Peyer's patch (tissue), 4 donors: ENCODE results near the gene KMT2E.

Experiments used
- POLR2A ChIP-seq, 2 donors: fragments of 450-650 bp; IDR thresholded peaks; one replicate each; pipeline ENCODE4 v1.5.1; 2017; ENCODE audit warnings: antibody characterized with exemption in 2 of 2, mild to moderate bottlenecking in 2 of 2, moderate library complexity in 2 of 2
- TF ChIP-seq, protein P1 (sequence below), 6 experiments: fragments of 450-650 bp in 4 of 6; fragments of 200-600 bp in 2 of 6; sonication (generic) in 1 of 6; IDR thresholded peaks; one replicate each; pipeline ENCODE4 v1.5.1; 2017 to 2019; ENCODE audit warnings: antibody characterized with exemption in 6 of 6, mild to moderate bottlenecking in 3 of 6, moderate library complexity in 1 of 6

DNA sequence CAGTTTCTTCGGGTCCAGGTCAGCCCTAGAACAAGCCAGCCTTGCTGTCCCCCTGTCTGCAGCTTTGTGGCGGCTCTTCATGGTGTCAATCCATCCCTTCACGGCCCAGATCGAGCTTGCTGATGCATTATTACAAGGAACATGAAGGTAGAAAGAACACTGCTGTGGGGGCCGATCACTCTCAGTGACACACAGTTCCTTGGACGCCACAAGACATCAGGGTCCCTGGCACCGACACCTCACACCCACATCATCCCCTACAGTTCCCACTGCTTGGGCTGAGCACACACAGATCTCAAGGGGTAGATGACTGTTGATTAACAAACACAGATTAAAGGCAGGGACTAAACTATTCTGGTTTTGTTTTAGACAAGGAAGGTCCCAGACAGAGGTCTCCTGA lies 119.4 kb downstream of the KMT2E start:
- TF ChIP-seq, protein P1, sequence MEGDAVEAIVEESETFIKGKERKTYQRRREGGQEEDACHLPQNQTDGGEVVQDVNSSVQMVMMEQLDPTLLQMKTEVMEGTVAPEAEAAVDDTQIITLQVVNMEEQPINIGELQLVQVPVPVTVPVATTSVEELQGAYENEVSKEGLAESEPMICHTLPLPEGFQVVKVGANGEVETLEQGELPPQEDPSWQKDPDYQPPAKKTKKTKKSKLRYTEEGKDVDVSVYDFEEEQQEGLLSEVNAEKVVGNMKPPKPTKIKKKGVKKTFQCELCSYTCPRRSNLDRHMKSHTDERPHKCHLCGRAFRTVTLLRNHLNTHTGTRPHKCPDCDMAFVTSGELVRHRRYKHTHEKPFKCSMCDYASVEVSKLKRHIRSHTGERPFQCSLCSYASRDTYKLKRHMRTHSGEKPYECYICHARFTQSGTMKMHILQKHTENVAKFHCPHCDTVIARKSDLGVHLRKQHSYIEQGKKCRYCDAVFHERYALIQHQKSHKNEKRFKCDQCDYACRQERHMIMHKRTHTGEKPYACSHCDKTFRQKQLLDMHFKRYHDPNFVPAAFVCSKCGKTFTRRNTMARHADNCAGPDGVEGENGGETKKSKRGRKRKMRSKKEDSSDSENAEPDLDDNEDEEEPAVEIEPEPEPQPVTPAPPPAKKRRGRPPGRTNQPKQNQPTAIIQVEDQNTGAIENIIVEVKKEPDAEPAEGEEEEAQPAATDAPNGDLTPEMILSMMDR (IDR thresholded peaks at IDR 0.05): no peak
- no peak for TF ChIP-seq POLR2A (IDR thresholded peaks at IDR 0.05)
